ENCODE data around the gene ZDHHC13.

DNA sequence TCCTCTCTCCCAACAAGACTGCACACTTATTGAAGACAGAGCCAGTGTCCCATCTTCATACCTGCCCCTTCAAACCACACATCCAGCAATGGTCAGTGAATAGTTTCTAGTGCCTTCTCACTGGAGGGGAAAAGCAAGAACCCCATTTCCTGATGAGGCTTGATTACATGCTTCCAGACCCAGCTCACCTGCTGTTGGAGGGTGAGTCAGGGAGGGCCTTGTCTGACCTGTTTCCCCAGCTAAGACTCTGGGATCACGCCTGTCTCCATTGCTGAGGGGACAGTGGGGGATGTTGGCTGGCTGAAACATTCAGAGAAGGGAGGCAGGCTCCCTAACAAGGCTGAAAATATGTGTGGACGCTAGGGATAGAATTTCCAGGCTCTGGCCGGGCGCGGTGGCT lies 27.5 kb upstream of the ZDHHC13 start:
- no peak for TF ChIP-seq CTCF (IDR thresholded peaks at IDR 0.05)
- TF ChIP-seq EZH2 (IDR thresholded peaks at IDR 0.05; ENCODE audit: borderline replicate concordance, insufficient read depth, low read depth, low read length, poor library complexity, severe bottlenecking), result no peak
